ENCODE results near the gene GALNT5. TPM values are rescaled to one million over a fixed set of nuclear protein-coding genes. Genes with fewer than 3 reads are reported as not detected.

GALNT5 gene
- total RNA-seq, 1 experiment from 2014 or later: not detected

- no peak overlapping the region for H3K27ac ChIP-seq (ENCODE audit: low read depth, low read length, poor library complexity, severe bottlenecking)
- no peaks in the 10 kb centered on the region for H3K9me3 ChIP-seq (ENCODE audit: low read depth, low read length, poor library complexity, severe bottlenecking)
- H3K4me1 ChIP-seq (ENCODE audit: insufficient read depth, low read length, poor library complexity, severe bottlenecking): no peaks in the 10 kb centered on the region
- peak; percentile 29 for DNase-seq (ENCODE audit: low spot score)
- intact Hi-C loops (cut with micrococcal nuclease; ENCODE audit: unreplicated experiment): loop anchor here (5.0 to 10.0 kb wide), 2 partner anchors 468 to 705 kb away; no protein-coding TSS in a partner anchor
- no peaks in the 10 kb centered on the region for H3K36me3 ChIP-seq (ENCODE audit: insufficient read depth, low read length, poor library complexity, severe bottlenecking)
- H3K4me3 ChIP-seq (ENCODE audit: low read depth, low read length, poor library complexity, severe bottlenecking): no peak overlapping the region
- BruUV-seq (replicated peaks): no TSS peak
- peaks cover 85% of the 10 kb centered on the region for H3K27me3 ChIP-seq (replicated peaks; ENCODE audit: insufficient read depth, low read depth, low read length, poor library complexity)
- ChIA-PET POLR2A (ENCODE audit: low non-redundant PET) (no interaction called here), CTCF (interaction anchor here (0.7 kb wide), 1 partner anchor 1508 kb away, joined by 3 read pairs; no protein-coding TSS in a partner anchor)
- TF ChIP-seq CTCF (conservative IDR thresholded peaks at IDR 0.05; ENCODE audit: low read depth, low read length) (peak; percentile 33; the same call in 1 of the 2 replicates), EZH2 (IDR thresholded peaks at IDR 0.05; ENCODE audit: borderline replicate concordance, low read depth, low read length, poor library complexity, severe bottlenecking) (no peak)
Measured at GRCh38 chr2:157307021-157307420, 49.5 kb downstream of the GALNT5 start.

- intact Hi-C loops (cut with micrococcal nuclease; ENCODE audit: unreplicated experiment): loop anchor here (5.0 to 10.0 kb wide), 2 partner anchors 465 to 702 kb away; no protein-coding TSS in a partner anchor
- DNase-seq (ENCODE audit: low spot score): no peak
- Histone ChIP-seq H3K27me3 (replicated peaks; ENCODE audit: insufficient read depth, low read depth, low read length, poor library complexity) (peaks cover 67% of the 10 kb centered on the region), H3K4me1 (ENCODE audit: insufficient read depth, low read length, poor library complexity, severe bottlenecking) (no peaks in the 10 kb centered on the region), H3K9me3 (ENCODE audit: low read depth, low read length, poor library complexity, severe bottlenecking) (no peaks in the 10 kb centered on the region), H3K27ac (ENCODE audit: low read depth, low read length, poor library complexity, severe bottlenecking) (no peak overlapping the region), H3K4me3 (ENCODE audit: low read depth, low read length, poor library complexity, severe bottlenecking) (no peak overlapping the region), H3K36me3 (ENCODE audit: insufficient read depth, low read length, poor library complexity, severe bottlenecking) (no peaks in the 10 kb centered on the region)
- BruUV-seq (replicated peaks): no TSS peak
- CTCF ChIA-PET: no interaction called here
- no peak for TF ChIP-seq EZH2 (IDR thresholded peaks at IDR 0.05; ENCODE audit: borderline replicate concordance, low read depth, low read length, poor library complexity, severe bottlenecking)
- POLR2A ChIA-PET (ENCODE audit: low non-redundant PET): no interaction called here
Measured at GRCh38 chr2:157309878-157310277, 52.4 kb downstream of the GALNT5 start.

- Histone ChIP-seq H3K27ac (ENCODE audit: low read depth, low read length, poor library complexity, severe bottlenecking) (no peak overlapping the region), H3K27me3 (replicated peaks; ENCODE audit: insufficient read depth, low read depth, low read length, poor library complexity) (peaks cover 56% of the 10 kb centered on the region), H3K9me3 (ENCODE audit: low read depth, low read length, poor library complexity, severe bottlenecking) (no peaks in the 10 kb centered on the region), H3K36me3 (ENCODE audit: insufficient read depth, low read length, poor library complexity, severe bottlenecking) (no peaks in the 10 kb centered on the region), H3K4me3 (ENCODE audit: low read depth, low read length, poor library complexity, severe bottlenecking) (no peak overlapping the region), H3K4me1 (ENCODE audit: insufficient read depth, low read length, poor library complexity, severe bottlenecking) (no peaks in the 10 kb centered on the region)
- BruUV-seq (replicated peaks): no TSS peak
- ChIA-PET CTCF (no interaction called here), POLR2A (ENCODE audit: low non-redundant PET) (no interaction called here)
- intact Hi-C loops (cut with micrococcal nuclease; ENCODE audit: unreplicated experiment): no loop called here
- TF ChIP-seq EZH2 (IDR thresholded peaks at IDR 0.05; ENCODE audit: borderline replicate concordance, low read depth, low read length, poor library complexity, severe bottlenecking): no peak
- no peak for TF ChIP-seq CTCF (conservative IDR thresholded peaks at IDR 0.05; ENCODE audit: low read depth, low read length)
- DNase-seq (ENCODE audit: low spot score): no peak
Measured at GRCh38 chr2:157311706-157312105, 54.2 kb downstream of the GALNT5 start.

GRCh38 chr2:157312866-157313486 is 55.5 kb downstream of the GALNT5 start:
- ChIA-PET CTCF (no interaction called here), POLR2A (ENCODE audit: low non-redundant PET) (no interaction called here)
- no peak overlapping the region for H3K4me3 ChIP-seq (ENCODE audit: low read depth, low read length, poor library complexity, severe bottlenecking)
- peaks cover 46% of the 10 kb centered on the region for H3K27me3 ChIP-seq (replicated peaks; ENCODE audit: insufficient read depth, low read depth, low read length, poor library complexity)
- intact Hi-C loops (cut with micrococcal nuclease; ENCODE audit: unreplicated experiment): no loop called here
- H3K4me1 ChIP-seq (ENCODE audit: insufficient read depth, low read length, poor library complexity, severe bottlenecking): no peaks in the 10 kb centered on the region
- no peaks in the 10 kb centered on the region for H3K9me3 ChIP-seq (ENCODE audit: low read depth, low read length, poor library complexity, severe bottlenecking)
- no TSS peak for BruUV-seq (replicated peaks)
- TF ChIP-seq CTCF (conservative IDR thresholded peaks at IDR 0.05; ENCODE audit: low read depth, low read length): no peak
- TF ChIP-seq EZH2 (IDR thresholded peaks at IDR 0.05; ENCODE audit: borderline replicate concordance, low read depth, low read length, poor library complexity, severe bottlenecking): no peak
- no peak overlapping the region for H3K27ac ChIP-seq (ENCODE audit: low read depth, low read length, poor library complexity, severe bottlenecking)
- no peaks in the 10 kb centered on the region for H3K36me3 ChIP-seq (ENCODE audit: insufficient read depth, low read length, poor library complexity, severe bottlenecking)
- DNase-seq (ENCODE audit: low spot score): no peak

Data from A673 (cell line).